ENCODE results near the gene PIEZO2. TPM values are rescaled to one million over a fixed set of nuclear protein-coding genes. Genes with fewer than 3 reads are reported as not detected.

The PIEZO2 gene
- total RNA-seq, 1 donor from 2014 or later: 41.2 TPM

- H3K27ac ChIP-seq (ENCODE audit: low read depth, low read length): no peak overlapping the region
- no peak overlapping the region for H3K9ac ChIP-seq (ENCODE audit: low read depth in 1 of 3, low read length in 3 of 3)
These were observed 430.6 kb downstream of the PIEZO2 start for GRCh38 chr18:10718809-10719208.

GRCh38 chr18:10715791-10716190 lies 433.6 kb downstream of the PIEZO2 start:
- no peaks in the 10 kb centered on the region for H3K4me1 ChIP-seq (ENCODE audit: control insufficient read depth in 3 of 3, insufficient read depth in 3 of 3, low read length in 3 of 3)
- H3K36me3 ChIP-seq (ENCODE audit: control insufficient read depth in 3 of 3, insufficient read depth in 3 of 3, low read length in 3 of 3): no peaks in the 10 kb centered on the region
- H3K27me3 ChIP-seq (ENCODE audit: control insufficient read depth in 3 of 3, insufficient read depth in 3 of 3, low read length in 3 of 3): no peaks in the 10 kb centered on the region
- H3K27ac ChIP-seq (ENCODE audit: low read depth, low read length): no peak overlapping the region
- H3K4me3 ChIP-seq (ENCODE audit: low read length in 3 of 3): no peak overlapping the region
- no peak overlapping the region for H3K9ac ChIP-seq (ENCODE audit: low read depth in 1 of 3, low read length in 3 of 3)
- H3K9me3 ChIP-seq (ENCODE audit: control insufficient read depth in 3 of 3, low read length in 3 of 3): no peaks in the 10 kb centered on the region

More at GRCh38 chr18:10718809-10719208, 430.6 kb downstream of the PIEZO2 start:
- Histone ChIP-seq H3K4me3 (ENCODE audit: low read length in 3 of 3) (no peak overlapping the region), H3K27me3 (ENCODE audit: control insufficient read depth in 3 of 3, insufficient read depth in 3 of 3, low read length in 3 of 3) (peaks cover 0 to 6% (median 0%) of the 10 kb centered on the region in 3 donors), H3K36me3 (ENCODE audit: control insufficient read depth in 3 of 3, insufficient read depth in 3 of 3, low read length in 3 of 3) (no peaks in the 10 kb centered on the region), H3K9me3 (ENCODE audit: control insufficient read depth in 3 of 3, low read length in 3 of 3) (no peaks in the 10 kb centered on the region), H3K4me1 (ENCODE audit: control insufficient read depth in 3 of 3, insufficient read depth in 3 of 3, low read length in 3 of 3) (no peaks in the 10 kb centered on the region)

- H3K27ac ChIP-seq (ENCODE audit: low read depth, low read length): no peak overlapping the region
- no peaks in the 10 kb centered on the region for H3K27me3 ChIP-seq (ENCODE audit: control insufficient read depth in 3 of 3, insufficient read depth in 3 of 3, low read length in 3 of 3)
These were observed 436.0 kb downstream of the PIEZO2 start for GRCh38 chr18:10713409-10713808.

GRCh38 chr18:10707294-10707693 lies 442.1 kb downstream of the PIEZO2 start:
- Histone ChIP-seq H3K9me3 (ENCODE audit: control insufficient read depth in 3 of 3, low read length in 3 of 3) (no peaks in the 10 kb centered on the region), H3K4me1 (ENCODE audit: control insufficient read depth in 3 of 3, insufficient read depth in 3 of 3, low read length in 3 of 3) (no peaks in the 10 kb centered on the region), H3K36me3 (ENCODE audit: control insufficient read depth in 3 of 3, insufficient read depth in 3 of 3, low read length in 3 of 3) (no peaks in the 10 kb centered on the region), H3K27me3 (ENCODE audit: control insufficient read depth in 3 of 3, insufficient read depth in 3 of 3, low read length in 3 of 3) (no peaks in the 10 kb centered on the region), H3K9ac (ENCODE audit: low read depth in 1 of 3, low read length in 3 of 3) (no peak overlapping the region), H3K27ac (ENCODE audit: low read depth, low read length) (no peak overlapping the region), H3K4me3 (ENCODE audit: low read length in 3 of 3) (no peak overlapping the region)

More at GRCh38 chr18:10713409-10713808, 436.0 kb downstream of the PIEZO2 start:
- Histone ChIP-seq H3K4me1 (ENCODE audit: control insufficient read depth in 3 of 3, insufficient read depth in 3 of 3, low read length in 3 of 3) (no peaks in the 10 kb centered on the region), H3K9me3 (ENCODE audit: control insufficient read depth in 3 of 3, low read length in 3 of 3) (no peaks in the 10 kb centered on the region), H3K4me3 (ENCODE audit: low read length in 3 of 3) (no peak overlapping the region), H3K9ac (ENCODE audit: low read depth in 1 of 3, low read length in 3 of 3) (no peak overlapping the region), H3K36me3 (ENCODE audit: control insufficient read depth in 3 of 3, insufficient read depth in 3 of 3, low read length in 3 of 3) (no peaks in the 10 kb centered on the region)

- Histone ChIP-seq H3K27me3 (ENCODE audit: control insufficient read depth in 3 of 3, insufficient read depth in 3 of 3, low read length in 3 of 3) (no peaks in the 10 kb centered on the region), H3K36me3 (ENCODE audit: control insufficient read depth in 3 of 3, insufficient read depth in 3 of 3, low read length in 3 of 3) (no peaks in the 10 kb centered on the region), H3K9ac (ENCODE audit: low read depth in 1 of 3, low read length in 3 of 3) (no peak overlapping the region), H3K4me3 (ENCODE audit: low read length in 3 of 3) (no peak overlapping the region), H3K27ac (ENCODE audit: low read depth, low read length) (no peak overlapping the region), H3K9me3 (ENCODE audit: control insufficient read depth in 3 of 3, low read length in 3 of 3) (no peaks in the 10 kb centered on the region), H3K4me1 (ENCODE audit: control insufficient read depth in 3 of 3, insufficient read depth in 3 of 3, low read length in 3 of 3) (no peaks in the 10 kb centered on the region)
These were observed 443.6 kb downstream of the PIEZO2 start for GRCh38 chr18:10705786-10706185.

GRCh38 chr18:10705291-10705690 lies 444.1 kb downstream of the PIEZO2 start:
- Histone ChIP-seq H3K9me3 (ENCODE audit: control insufficient read depth in 3 of 3, low read length in 3 of 3) (no peaks in the 10 kb centered on the region), H3K36me3 (ENCODE audit: control insufficient read depth in 3 of 3, insufficient read depth in 3 of 3, low read length in 3 of 3) (no peaks in the 10 kb centered on the region), H3K27ac (ENCODE audit: low read depth, low read length) (no peak overlapping the region), H3K4me1 (ENCODE audit: control insufficient read depth in 3 of 3, insufficient read depth in 3 of 3, low read length in 3 of 3) (no peaks in the 10 kb centered on the region), H3K4me3 (ENCODE audit: low read length in 3 of 3) (no peak overlapping the region), H3K9ac (ENCODE audit: low read depth in 1 of 3, low read length in 3 of 3) (no peak overlapping the region), H3K27me3 (ENCODE audit: control insufficient read depth in 3 of 3, insufficient read depth in 3 of 3, low read length in 3 of 3) (no peaks in the 10 kb centered on the region)

- Histone ChIP-seq H3K4me3 (ENCODE audit: low read length in 3 of 3) (no peak overlapping the region), H3K27me3 (ENCODE audit: control insufficient read depth in 3 of 3, insufficient read depth in 3 of 3, low read length in 3 of 3) (peaks cover 0 to 4% (median 0%) of the 10 kb centered on the region in 3 donors), H3K36me3 (ENCODE audit: control insufficient read depth in 3 of 3, insufficient read depth in 3 of 3, low read length in 3 of 3) (no peaks in the 10 kb centered on the region), H3K9me3 (ENCODE audit: control insufficient read depth in 3 of 3, low read length in 3 of 3) (no peaks in the 10 kb centered on the region), H3K9ac (ENCODE audit: low read depth in 1 of 3, low read length in 3 of 3) (no peak overlapping the region), H3K4me1 (ENCODE audit: control insufficient read depth in 3 of 3, insufficient read depth in 3 of 3, low read length in 3 of 3) (no peaks in the 10 kb centered on the region), H3K27ac (ENCODE audit: low read depth, low read length) (no peak overlapping the region)
These were observed 447.2 kb downstream of the PIEZO2 start for GRCh38 chr18:10702206-10702605.

- no peak overlapping the region for H3K4me3 ChIP-seq (ENCODE audit: low read length in 3 of 3)
- no peaks in the 10 kb centered on the region for H3K9me3 ChIP-seq (ENCODE audit: control insufficient read depth in 3 of 3, low read length in 3 of 3)
- peaks cover 0 to 4% (median 4%) of the 10 kb centered on the region in 3 donors for H3K27me3 ChIP-seq (ENCODE audit: control insufficient read depth in 3 of 3, insufficient read depth in 3 of 3, low read length in 3 of 3)
- H3K27ac ChIP-seq (ENCODE audit: low read depth, low read length): no peak overlapping the region
- no peaks in the 10 kb centered on the region for H3K36me3 ChIP-seq (ENCODE audit: control insufficient read depth in 3 of 3, insufficient read depth in 3 of 3, low read length in 3 of 3)
- no peak overlapping the region for H3K9ac ChIP-seq (ENCODE audit: low read depth in 1 of 3, low read length in 3 of 3)
- H3K4me1 ChIP-seq (ENCODE audit: control insufficient read depth in 3 of 3, insufficient read depth in 3 of 3, low read length in 3 of 3): no peaks in the 10 kb centered on the region
These were observed 459.0 kb downstream of the PIEZO2 start for GRCh38 chr18:10690366-10690765.

GRCh38 chr18:10690035-10690329 lies 459.4 kb downstream of the PIEZO2 start:
- H3K9me3 ChIP-seq (ENCODE audit: control insufficient read depth in 3 of 3, low read length in 3 of 3): no peaks in the 10 kb centered on the region
- H3K27me3 ChIP-seq (ENCODE audit: control insufficient read depth in 3 of 3, insufficient read depth in 3 of 3, low read length in 3 of 3): peaks cover 0 to 4% (median 4%) of the 10 kb centered on the region in 3 donors
- no peaks in the 10 kb centered on the region for H3K36me3 ChIP-seq (ENCODE audit: control insufficient read depth in 3 of 3, insufficient read depth in 3 of 3, low read length in 3 of 3)
- no peak overlapping the region for H3K9ac ChIP-seq (ENCODE audit: low read depth in 1 of 3, low read length in 3 of 3)
- H3K4me1 ChIP-seq (ENCODE audit: control insufficient read depth in 3 of 3, insufficient read depth in 3 of 3, low read length in 3 of 3): no peaks in the 10 kb centered on the region
- no peak overlapping the region for H3K4me3 ChIP-seq (ENCODE audit: low read length in 3 of 3)
- no peak overlapping the region for H3K27ac ChIP-seq (ENCODE audit: low read depth, low read length)

GRCh38 chr18:10689236-10690034 lies 459.9 kb downstream of the PIEZO2 start:
- H3K27ac ChIP-seq (ENCODE audit: low read depth, low read length): no peak overlapping the region
- no peak overlapping the region for H3K4me3 ChIP-seq (ENCODE audit: low read length in 3 of 3)
- no peaks in the 10 kb centered on the region for H3K4me1 ChIP-seq (ENCODE audit: control insufficient read depth in 3 of 3, insufficient read depth in 3 of 3, low read length in 3 of 3)
- no peaks in the 10 kb centered on the region for H3K36me3 ChIP-seq (ENCODE audit: control insufficient read depth in 3 of 3, insufficient read depth in 3 of 3, low read length in 3 of 3)
- no peaks in the 10 kb centered on the region for H3K9me3 ChIP-seq (ENCODE audit: control insufficient read depth in 3 of 3, low read length in 3 of 3)
- H3K27me3 ChIP-seq (ENCODE audit: control insufficient read depth in 3 of 3, insufficient read depth in 3 of 3, low read length in 3 of 3): peaks cover 0 to 4% (median 4%) of the 10 kb centered on the region in 3 donors
- H3K9ac ChIP-seq (ENCODE audit: low read depth in 1 of 3, low read length in 3 of 3): no peak overlapping the region
